GM12801 (cell line): Measurements from ENCODE around the gene TSN.

ENCODE experiments used
- CTCF ChIP-seq: IDR thresholded peaks from one replicate; pipeline ENCODE4 v1.5.1; 2011; ENCODE audit warnings: control low read depth; ENCODE audit not compliant: insufficient read length; ENCODE audit errors: extremely low read depth

Gene TSN

GRCh38 chr2:121793816-121794215 is 38.4 kb downstream of the TSN start:
- no peak for TF ChIP-seq CTCF

- no peak for TF ChIP-seq CTCF
These were observed 38.8 kb downstream of the TSN start for GRCh38 chr2:121794233-121794632.

DNA sequence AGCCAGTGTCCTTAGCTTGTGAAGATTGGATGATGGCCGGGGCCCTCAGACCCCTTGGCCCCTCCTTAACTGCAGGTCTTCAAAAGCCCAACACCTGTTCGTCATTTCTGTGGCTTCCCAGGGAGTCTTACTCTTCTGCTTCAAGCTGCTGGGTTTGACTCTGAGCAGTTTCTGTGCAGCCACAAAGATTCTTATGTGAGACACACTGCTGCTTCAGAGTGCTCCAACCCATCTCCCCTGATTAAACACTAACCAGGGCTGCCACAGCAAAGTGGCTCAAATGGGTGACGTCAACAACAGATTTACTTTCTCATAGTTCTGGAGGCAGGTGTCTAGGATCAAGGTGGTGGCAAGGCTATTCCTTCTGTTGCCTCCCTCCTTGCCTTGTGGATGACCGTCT is 40.8 kb downstream of the TSN start:
- TF ChIP-seq CTCF, result no peak

GRCh38 chr2:121798617-121799016 is 43.2 kb downstream of the TSN start:
- no peak for TF ChIP-seq CTCF

DNA sequence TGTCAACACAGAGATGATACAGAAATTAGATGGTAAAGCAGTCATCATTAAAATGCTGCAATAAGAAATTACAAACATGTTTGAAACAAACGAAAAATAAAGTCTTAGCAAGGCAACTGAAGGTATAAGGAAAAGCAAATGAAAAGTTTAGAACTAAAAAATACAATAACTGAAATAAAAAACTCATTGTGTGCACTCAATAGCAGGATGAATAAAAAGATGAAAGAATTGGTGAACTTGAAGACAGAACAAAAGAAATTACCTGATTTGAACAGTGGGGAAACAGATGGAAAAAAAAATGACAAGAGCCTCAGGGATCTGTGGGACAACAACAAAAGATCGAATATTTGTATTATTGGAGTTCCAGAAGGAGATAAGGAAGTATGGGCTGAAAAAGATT is 46.5 kb downstream of the TSN start:
- TF ChIP-seq CTCF, result no peak

GRCh38 chr2:121803503-121803902 is 48.1 kb downstream of the TSN start:
- no peak for TF ChIP-seq CTCF

DNA sequence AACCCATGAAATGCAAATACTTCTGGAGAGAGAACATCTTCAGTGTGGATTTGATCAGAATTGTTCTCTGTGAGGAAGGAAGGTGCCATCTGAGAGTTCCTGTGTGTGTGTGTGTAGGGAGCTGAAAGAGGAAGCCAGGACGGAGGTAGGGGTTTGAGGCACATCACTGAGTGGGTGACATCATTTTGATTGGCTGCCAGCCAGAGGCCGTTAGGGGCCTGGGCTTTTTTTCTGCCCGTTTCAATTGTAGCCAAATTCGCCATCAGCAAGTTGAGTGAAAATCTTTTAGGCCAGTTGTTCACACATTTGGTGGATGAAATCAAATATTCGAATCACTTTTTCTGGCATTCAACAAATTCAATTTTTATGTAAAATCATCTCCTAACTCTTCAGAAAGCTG is 48.9 kb downstream of the TSN start:
- no peak for TF ChIP-seq CTCF
